Heart left ventricle (tissue), 16 donors: ENCODE results near the gene TMEM169. TPM values are rescaled to one million over a fixed set of nuclear protein-coding genes. Genes with fewer than 3 reads are reported as not detected.

Experiments
- ATAC-seq, 4 donors: fragments of 200-7000 bp; cut with Tn5 transposase; one replicate each; pipeline ENCODE4 v1.9.1; 2020 to 2022; ENCODE audit warnings: moderate library complexity in 4 of 4, mild to moderate bottlenecking in 3 of 4, moderate number of reproducible peaks in 1 of 4
- DNase-seq, 5 donors: peaks; one replicate each; pipeline ENCODE4 v3.0.0-alpha.2; 2020
- H3K27ac ChIP-seq, 12 donors: fragments of 200-600 bp; sonication (generic) in 4 of 12; one replicate each; pipeline versions ENCODE4 v1.5.0 to v1.8.0; 2016 to 2022; ENCODE audit warnings: mild to moderate bottlenecking in 2 of 12
- H3K27me3 ChIP-seq, 9 donors: fragments of 200-600 bp; sonication (generic) in 2 of 9; one replicate each; pipeline versions ENCODE4 v1.5.1 to v1.8.0; 2016 to 2022; ENCODE audit warnings: mild to moderate bottlenecking in 3 of 9
- H3K36me3 ChIP-seq, 9 donors: fragments of 200-600 bp; sonication (generic) in 2 of 9; one replicate each; pipeline versions ENCODE4 v1.5.0 to v1.8.0; 2018 to 2022; ENCODE audit warnings: mild to moderate bottlenecking in 2 of 9
- H3K4me1 ChIP-seq, 12 donors: fragments of 200-600 bp; sonication (generic) in 4 of 12; one replicate each; pipeline versions ENCODE4 v1.5.0 to v1.8.0; 2016 to 2022; ENCODE audit warnings: mild to moderate bottlenecking in 3 of 12
- H3K4me3 ChIP-seq, 12 donors: fragments of 200-600 bp; sonication (generic) in 4 of 12; one replicate each; pipeline versions ENCODE4 v1.5.0 to v1.8.0; 2017 to 2022; ENCODE audit warnings: mild to moderate bottlenecking in 9 of 12, moderate library complexity in 4 of 12
- H3K9me3 ChIP-seq, 12 donors: fragments of 200-600 bp; sonication (generic) in 4 of 12; one replicate each; pipeline versions ENCODE4 v1.5.0 to v1.8.0; 2016 to 2022; ENCODE audit warnings: mild to moderate bottlenecking in 1 of 12
- CTCF ChIP-seq, 12 donors: fragments of 200-600 bp; sonication (generic) in 4 of 12; IDR thresholded peaks; one replicate each; pipeline versions ENCODE4 v1.5.0 to v1.8.0; 2018 to 2022; ENCODE audit warnings: antibody characterized with exemption in 12 of 12, mild to moderate bottlenecking in 5 of 12
- POLR2A ChIP-seq, 2 donors: fragments of 450-650 bp; IDR thresholded peaks; one replicate each; pipeline ENCODE4 v1.6.1; 2017; ENCODE audit warnings: antibody characterized with exemption in 2 of 2, mild to moderate bottlenecking in 2 of 2, moderate library complexity in 2 of 2
- WGBS, 4 donors: extraction: QIAGEN DNeasy Blood & Tissue Kit in 2 of 4; methylation state at CpG; one replicate each; pipeline versions ENCODE4 v1.1.5 to v1.1.7; 2013 to 2018; 5-methylcytosine and 5-hydroxymethylcytosine counted together
- intact Hi-C, 10 donors: fragments of 100-400 bp; cut with DNase I; formaldehyde crosslinking; loops; one replicate each; pipeline versions ENCODE4 v1.11.1 to v1.14.2; 2022
- polyA plus RNA-seq, 2 donors: library from polyadenylated mRNA; stranded (reverse); fragments of 200-250 nt; gene quantifications; one replicate each; pipeline ENCODE4 v1.2.3, GENCODE V29; 2013
- total RNA-seq, 9 donors: library from RNA; depleted of rRNA in 2 of 9; stranded (reverse); fragments of >200 nt in 2 of 9; fragmentation: NEBNext Ultra II Directional in 3 of 9; extraction: Animal tissue kit (Norgen Biotek cat#: 25700) in 3 of 9; gene quantifications; one replicate each; pipeline versions ENCODE4 v1.1.0 to v1.2.4, GENCODE V29; 2016 to 2023
- donor health status: ischemic (EF 13 %, LVEDD 7.1; RV severe dilation, severe dysfunction).
- donor health status: healthy with polysubstance abuse.
- donor health status: DM: no; HTN: yes; CAD: no.
- donor health status: DM: no; HTN: no; CAD: no.
- donor health status: ischemic (EF 25% LVEDD 6.9; RV normal size, moderate dysfunction).
- donor health status: ischemic (EF 25% LVEDD 5.7; RV mildly dilated, moderate dysfunction).
- donor health status: healthy.
- donor health status: DM: yes; HTN: yes; CAD: no.
- donor health status: ischemic (EF 35%, LVEDD 5.7; RV mildly dilated, moderate dysfunction).
- donor health status: nonischemic (EF 11% LVEDD 7.7; RV severe dilation, severe dysfunction).
- donor health status: DM: yes; HTN: yes; CAD: no.
- donor health status: PGD.
- donor health status: ischemic (EF 29% LVEDD 5.4; RV normal size, mild dysfunction).
- donor health status: nonischemic (EF 23%, LVEDD 6.1; RV moderate dilation, normal function).

The TMEM169 gene
- total and polyA plus RNA-seq, 11 donors: 0.15 to 1.5 (median 0.32) TPM

DNA sequence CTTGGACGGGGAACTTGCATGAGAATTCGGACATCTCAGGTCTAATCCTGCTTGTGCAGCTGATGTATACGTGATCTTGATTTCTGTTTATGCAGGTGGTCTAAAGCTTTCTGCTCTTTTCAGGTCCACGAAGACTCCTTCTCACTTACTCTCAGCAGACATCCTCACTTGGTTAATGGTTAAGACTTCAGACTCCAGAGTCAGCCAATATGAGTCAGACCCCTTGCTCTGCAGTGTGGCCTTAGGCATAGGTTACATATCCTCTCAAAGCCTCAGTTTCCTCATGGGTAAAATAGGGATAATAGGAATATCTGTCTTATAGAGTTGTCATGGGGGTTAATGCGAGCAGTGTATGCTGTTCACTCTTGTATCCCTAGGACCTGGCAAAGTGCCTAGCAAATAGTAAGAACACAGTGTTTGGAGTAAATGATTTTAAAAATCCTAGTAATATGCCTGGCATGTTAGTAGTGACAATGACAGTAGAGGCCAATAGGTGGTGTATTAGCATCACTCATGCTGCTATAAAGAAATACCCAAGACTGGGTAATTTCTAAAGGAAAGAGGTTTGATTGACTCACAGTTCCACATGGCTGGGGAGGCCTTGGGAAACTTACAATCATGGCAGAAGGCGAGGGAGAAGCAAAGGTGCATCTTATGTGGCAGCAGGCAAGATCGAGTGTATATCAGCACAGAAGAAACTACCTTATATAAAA lies 69.8 kb downstream of the TMEM169 start:
- H3K27ac ChIP-seq: no peak overlapping the region
- H3K4me3 ChIP-seq: no peak overlapping the region
- WGBS, 4 donors: 91 to 95% (median 93%) methylated on average over 7 of the region's 7 CpGs
- H3K4me1 ChIP-seq: no peaks in the 10 kb centered on the region
- H3K36me3 ChIP-seq: peaks cover 4 to 100% (median 91%) of the 10 kb centered on the region in 9 donors
- intact Hi-C loops: no loop called here
- ATAC-seq: no peak
- no peaks in the 10 kb centered on the region for H3K27me3 ChIP-seq
- H3K9me3 ChIP-seq: no peaks in the 10 kb centered on the region
- DNase-seq: no peak
- TF ChIP-seq POLR2A (IDR thresholded peaks at IDR 0.05): no peak
- TF ChIP-seq CTCF (IDR thresholded peaks at IDR 0.05): peak in 2 of 12 donors; percentile 16 to 29

Other genes starting within 250 kb of the TMEM169 start
- 1 to 10 TPM in 1 of 9 donors, under 1 TPM in 7, not detected in 1; 0.16 to 2.4 (median 0.40) TPM for gene MREG, start 68.4 kb upstream of the TMEM169 start, total RNA-seq
- gene MREG, start 68.4 kb upstream of the TMEM169 start, polyA plus RNA-seq: under 1 TPM; 0.14 to 0.23 TPM
- gene PECR, start 110 bp upstream of the TMEM169 start, total RNA-seq: 10 to 100 TPM in 1 of 9 donors, 1 to 10 TPM in 8; 1.5 to 12.2 (median 3.0) TPM
- 1 to 10 TPM; 2.4 to 3.2 TPM for gene PECR, start 110 bp upstream of the TMEM169 start, polyA plus RNA-seq
- 100 to 1,000 TPM in 8 of 9 donors, 10 to 100 TPM in 1; 82.1 to 197 (median 126) TPM for gene XRCC5, start 27.4 kb downstream of the TMEM169 start, total RNA-seq
- 100 to 1,000 TPM in 1 of 2 donors, 10 to 100 TPM in 1; 40.0 to 127 TPM for gene XRCC5, start 27.4 kb downstream of the TMEM169 start, polyA plus RNA-seq